ENCODE measurements around the gene XDH.

Gene XDH

GRCh38 chr2:31414601-31415241, at the start of gene XDH:
Gene XDH, minus strand, starts transcription at chr2:31414742. Its CDS starts 76 bp downstream, at chr2:31414666.
- no peak within 1 kb of the TSS for H3K4me3 ChIP-seq (ENCODE audit: low read depth, low read length)

- H3K4me3 ChIP-seq (ENCODE audit: low read depth, low read length), result no peak overlapping the region
Observed at GRCh38 chr2:31457651-31458050, 43.1 kb upstream of the XDH start.

- H3K4me3 ChIP-seq (ENCODE audit: low read depth, low read length), result no peak overlapping the region
Observed at GRCh38 chr2:31446848-31447247, 32.3 kb upstream of the XDH start.

DNA sequence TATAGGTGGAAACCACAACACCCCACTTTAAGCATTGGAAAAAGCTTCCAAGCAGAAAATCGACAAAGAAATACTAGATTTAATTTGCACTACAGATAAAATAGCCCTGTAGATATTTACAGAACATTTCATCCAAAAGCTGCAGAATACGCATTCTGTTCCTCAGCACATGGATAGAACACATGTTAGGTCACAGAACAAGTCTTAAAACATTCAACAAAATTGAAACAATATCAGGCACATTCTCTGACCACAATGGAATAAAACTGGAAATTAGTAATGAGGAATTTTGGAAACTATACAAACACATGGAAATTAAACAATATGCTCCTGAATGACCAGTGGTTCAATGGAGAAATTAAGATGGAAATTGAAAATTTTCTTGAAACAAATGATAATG, 27.8 kb upstream of the XDH start:
- H3K4me3 ChIP-seq (ENCODE audit: low read depth, low read length), result no peak overlapping the region

DNA sequence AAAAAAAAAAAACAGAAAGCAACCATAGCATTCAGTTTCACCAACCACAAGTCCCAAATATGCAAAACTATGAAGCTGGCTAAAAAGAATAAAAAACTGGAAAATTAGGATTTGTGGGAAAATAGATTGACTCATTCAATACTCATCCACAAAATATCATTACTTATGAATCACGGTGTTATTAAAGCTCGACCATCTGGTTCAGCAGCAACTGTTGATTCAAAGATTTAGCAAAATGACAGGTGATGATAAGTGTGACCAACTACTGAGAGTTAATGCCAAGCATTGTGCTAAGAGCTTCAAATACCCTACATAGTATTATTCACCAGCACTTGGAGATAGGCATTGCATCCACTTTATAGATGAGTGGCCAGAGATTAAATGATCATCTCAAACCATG, 26.2 kb upstream of the XDH start:
- no peak overlapping the region for H3K4me3 ChIP-seq (ENCODE audit: low read depth, low read length)

DNA sequence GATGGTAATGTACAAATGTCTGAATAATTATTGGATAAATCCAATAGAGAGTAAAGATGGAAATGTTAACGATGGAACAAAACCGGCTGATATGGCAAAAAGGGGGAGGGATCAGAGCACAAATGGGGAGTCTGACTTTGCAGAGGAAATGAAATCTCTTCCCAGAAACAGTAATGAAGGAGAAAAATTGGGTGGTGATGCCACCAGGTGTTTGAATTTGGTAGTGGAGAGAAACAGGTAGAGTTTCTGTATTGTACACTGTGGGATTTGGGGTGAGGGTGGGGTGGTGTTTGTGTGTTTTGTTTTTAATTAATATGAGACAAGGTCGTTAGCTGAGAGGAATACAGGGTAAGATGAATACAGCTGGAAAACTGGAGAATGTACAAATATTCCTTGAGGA, 20.4 kb upstream of the XDH start:
- H3K4me3 ChIP-seq (ENCODE audit: low read depth, low read length), result no peak overlapping the region

DNA sequence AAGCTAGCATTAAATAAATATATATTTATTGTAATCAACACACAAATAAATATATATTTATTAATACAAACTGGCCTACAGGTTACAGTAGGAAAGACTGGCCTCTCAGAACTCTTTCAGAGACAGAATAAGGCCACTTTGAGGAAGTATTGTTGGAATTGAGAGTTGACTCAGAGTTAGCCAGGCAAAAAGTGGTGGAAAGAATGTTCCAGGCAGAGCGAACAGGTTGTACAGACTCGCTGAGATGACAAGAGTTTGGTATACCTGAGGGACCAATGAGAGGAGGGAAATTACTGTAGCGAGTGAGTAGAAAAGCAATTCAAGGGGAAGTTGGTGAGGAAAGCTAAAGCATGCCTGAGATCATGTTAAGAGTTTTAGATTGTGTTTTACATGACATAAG, 19.0 kb upstream of the XDH start:
- H3K4me3 ChIP-seq (ENCODE audit: low read depth, low read length), result no peak overlapping the region

GRCh38 chr2:31430439-31431165, 16.1 kb upstream of the XDH start:
- no peak overlapping the region for H3K4me3 ChIP-seq (ENCODE audit: low read depth, low read length)

DNA sequence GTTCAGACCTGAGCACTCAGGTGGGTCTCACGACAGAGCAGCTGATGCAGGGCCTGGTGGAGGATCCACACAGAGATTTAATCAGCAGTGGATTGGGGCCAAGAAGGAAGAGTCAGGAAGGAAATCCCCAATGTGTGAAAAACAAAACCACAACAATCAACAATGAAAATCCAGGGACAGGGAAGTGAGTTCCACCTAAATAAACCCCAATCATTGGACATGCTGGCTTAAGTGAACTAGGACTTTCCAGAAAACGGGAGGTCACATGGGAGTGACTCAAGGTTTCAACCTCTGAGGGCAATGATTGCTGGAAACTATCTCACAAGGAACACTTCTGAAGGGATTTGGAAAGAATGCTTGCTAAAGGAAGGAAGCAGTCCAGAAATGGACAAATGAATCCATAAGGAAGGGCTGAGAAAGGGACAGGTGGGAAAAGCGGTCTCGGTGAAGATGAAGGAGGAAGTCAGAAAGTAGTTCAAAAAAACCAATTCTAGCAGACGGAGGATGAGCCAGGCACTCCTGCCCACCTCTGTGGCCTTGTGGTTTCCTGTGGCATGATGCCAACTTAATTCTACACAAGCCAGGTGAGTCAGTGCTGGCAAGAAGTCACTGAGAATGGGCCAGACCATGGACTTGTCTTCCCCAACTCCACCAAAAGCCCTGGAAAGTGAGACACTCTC, 15.4 kb upstream of the XDH start:
- H3K4me3 ChIP-seq (ENCODE audit: low read depth, low read length), result no peak overlapping the region

DNA sequence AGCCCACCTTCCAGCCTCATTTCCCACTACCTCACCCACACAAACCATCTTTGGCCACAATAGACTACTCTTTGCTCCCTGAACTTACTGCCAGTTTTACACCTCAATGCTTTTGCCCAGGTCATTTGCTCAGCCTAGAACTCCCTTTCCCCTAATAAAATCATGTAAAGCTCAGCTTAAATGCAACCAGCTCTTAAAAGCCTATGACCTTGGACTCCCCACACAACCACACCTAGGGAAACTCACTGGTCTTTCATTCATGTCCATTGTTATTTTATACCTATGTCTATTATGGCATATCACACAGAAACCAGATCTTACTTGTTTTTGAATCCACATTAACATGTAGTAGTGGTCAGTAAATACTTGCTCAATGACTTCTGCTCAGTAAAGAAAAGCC, 14.5 kb upstream of the XDH start:
- H3K4me3 ChIP-seq (ENCODE audit: low read depth, low read length), result no peak overlapping the region

GRCh38 chr2:31428001-31428418, 13.5 kb upstream of the XDH start:
- no peak overlapping the region for H3K4me3 ChIP-seq (ENCODE audit: low read depth, low read length)

GRCh38 chr2:31426096-31426495, 11.6 kb upstream of the XDH start:
- no peak overlapping the region for H3K4me3 ChIP-seq (ENCODE audit: low read depth, low read length)

DNA sequence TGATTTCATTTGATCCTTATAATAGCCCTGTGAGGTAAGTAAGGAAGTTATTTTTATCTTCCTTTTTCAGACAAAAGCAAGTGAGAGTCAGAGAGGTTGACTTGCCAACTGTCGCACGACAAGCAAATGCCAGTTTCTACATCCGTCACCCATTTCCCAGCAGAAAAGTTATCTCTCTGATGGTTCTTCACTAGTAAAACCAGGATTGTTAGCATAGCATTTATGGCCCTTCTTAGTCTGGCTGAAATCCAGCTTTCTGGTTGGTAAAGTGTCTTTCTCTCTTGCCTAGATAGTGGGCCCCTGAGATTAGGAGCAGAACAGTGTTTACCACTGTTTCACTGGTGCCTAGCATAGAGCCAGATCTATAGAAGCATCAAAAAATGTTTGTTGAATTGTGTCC, 7.1 kb upstream of the XDH start:
- no peak overlapping the region for H3K4me3 ChIP-seq (ENCODE audit: low read depth, low read length)

DNA sequence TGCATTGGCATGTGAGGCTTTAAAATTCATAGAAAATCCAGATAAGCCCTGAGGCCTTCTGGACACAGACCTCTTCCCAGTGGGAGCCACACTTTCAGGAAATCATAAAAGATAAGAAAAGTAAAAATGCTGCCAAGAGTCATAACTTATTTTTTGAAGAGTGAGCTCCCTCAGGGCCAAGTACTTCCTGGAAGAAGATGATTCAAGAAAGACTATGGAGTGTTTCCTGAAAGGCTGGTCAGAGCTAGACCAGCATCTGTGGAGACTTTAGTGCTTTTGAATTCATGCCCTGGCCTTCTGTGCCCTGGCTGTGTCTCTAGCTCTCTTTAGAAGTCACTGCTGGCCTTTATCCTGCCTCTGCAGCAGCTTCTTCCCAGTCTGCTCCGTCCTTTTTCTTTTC, 6.4 kb upstream of the XDH start:
- H3K4me3 ChIP-seq (ENCODE audit: low read depth, low read length), result no peak overlapping the region

DNA sequence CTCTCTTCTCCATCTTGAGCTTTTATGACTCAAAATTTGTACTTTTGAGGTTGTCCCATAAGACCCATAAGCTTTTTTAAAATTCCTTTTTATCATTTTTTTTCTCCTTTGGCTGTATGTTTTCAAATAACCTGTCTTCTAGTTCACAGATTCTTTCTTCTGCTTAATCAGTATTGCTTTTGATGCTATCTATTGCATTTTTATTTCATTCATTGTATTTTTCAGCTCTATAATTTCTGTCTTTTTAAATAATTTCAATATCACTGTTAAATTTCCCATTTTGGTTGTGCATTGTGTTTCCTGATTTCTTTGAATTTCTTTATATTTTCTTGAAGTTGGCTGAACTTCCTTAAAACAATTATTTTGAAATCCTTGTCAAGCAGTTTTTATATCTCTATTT, 4.8 kb upstream of the XDH start:
- H3K4me3 ChIP-seq (ENCODE audit: low read depth, low read length), result no peak overlapping the region

DNA sequence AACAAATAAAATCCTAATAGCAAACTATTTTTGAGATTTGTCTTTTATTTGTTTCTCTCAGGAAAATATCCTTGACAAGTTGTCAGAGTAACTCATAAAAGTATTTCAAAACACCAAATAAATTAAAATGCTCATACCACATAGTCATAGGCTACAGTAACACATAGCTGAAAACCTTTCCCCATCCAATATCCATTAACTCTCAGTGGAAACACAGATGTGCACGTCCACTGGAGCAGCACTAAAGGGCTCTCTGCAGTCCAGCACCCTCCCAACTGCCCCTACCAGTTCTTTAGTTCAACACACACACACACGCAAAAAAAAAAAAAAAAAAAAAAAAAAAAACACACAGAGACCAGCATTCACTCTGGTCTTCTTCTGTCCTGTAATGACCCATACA, 879 bp upstream of the XDH start:
- H3K4me3 ChIP-seq (ENCODE audit: low read depth, low read length), result no peak overlapping the region

DNA sequence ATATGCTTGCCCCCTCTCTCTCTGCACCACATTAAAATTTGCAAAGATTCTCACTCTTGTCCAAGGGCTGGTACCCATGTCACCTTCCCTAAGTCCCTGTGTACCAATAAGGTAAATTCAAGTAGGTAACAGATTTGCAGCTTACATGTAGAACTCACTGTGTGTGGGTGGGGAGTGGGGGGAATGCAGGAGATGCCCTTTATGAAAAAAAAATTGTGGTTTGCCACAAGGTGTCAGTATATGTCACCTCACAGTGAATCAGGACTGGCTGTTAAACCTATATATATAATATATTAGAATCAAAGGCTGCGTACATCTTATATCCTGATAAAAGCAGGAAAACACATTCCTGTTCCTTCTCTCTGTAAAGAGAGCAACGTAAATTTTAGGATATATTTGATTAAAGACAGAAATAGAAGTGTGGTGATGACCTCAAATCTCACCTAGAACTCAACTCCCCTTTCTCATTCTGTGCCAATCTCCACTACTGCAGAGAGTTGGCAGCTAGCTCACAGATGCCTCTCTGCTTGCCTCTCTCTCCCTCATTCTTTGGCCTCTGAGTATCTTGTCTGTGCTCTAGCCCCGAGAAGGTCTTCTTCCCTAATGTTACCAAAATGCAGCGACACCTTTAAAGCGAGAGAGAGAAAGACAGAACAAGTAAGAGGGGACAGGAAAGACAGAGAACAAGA, 536 bp downstream of the XDH start:
- no peak overlapping the region for H3K4me3 ChIP-seq (ENCODE audit: low read depth, low read length)

DNA sequence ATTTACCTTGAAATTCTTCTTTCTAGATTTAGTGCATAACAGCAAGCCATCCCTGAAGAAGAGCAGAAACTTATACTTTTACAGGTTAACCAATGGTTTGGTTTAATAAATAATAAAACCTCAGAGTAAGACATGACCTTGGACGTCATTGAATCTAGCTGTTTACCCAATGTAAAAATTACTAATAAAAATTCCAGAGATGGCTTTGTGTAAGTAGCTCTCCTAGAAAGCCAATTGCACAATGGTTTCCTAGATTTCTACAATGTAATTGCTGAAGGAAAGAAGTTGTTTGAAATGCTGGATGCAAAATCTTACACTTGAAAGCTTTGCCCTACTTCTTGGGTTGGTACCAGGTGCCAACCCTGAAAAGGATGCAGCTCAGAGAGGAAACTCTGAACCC, 1.5 kb downstream of the XDH start:
- no peak overlapping the region for H3K4me3 ChIP-seq (ENCODE audit: low read depth, low read length)

- H3K4me3 ChIP-seq (ENCODE audit: low read depth, low read length), result no peak overlapping the region
Observed at GRCh38 chr2:31411771-31412170, 2.8 kb downstream of the XDH start.

- H3K4me3 ChIP-seq (ENCODE audit: low read depth, low read length), result no peak overlapping the region
Observed at GRCh38 chr2:31406593-31407385, 7.8 kb downstream of the XDH start.

DNA sequence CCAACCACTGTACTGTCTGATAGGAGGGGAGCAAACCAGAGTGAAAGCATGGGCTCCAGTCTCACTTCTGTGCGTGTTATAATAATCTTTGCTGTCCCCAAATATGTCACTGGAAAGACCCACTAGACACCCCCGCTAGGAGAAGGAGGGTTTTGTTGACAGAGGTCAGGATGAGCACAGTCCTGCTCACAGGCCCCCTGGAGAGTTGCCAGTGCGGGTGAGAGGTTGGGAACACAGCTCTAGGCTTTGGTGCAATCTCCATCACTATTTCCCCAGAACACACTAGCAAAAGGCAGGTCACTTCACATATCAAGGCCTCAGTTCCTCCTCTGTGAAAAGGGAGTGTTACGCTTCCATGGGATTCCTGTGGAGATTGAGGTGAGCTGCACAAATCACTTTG, 9.7 kb downstream of the XDH start:
- no peak overlapping the region for H3K4me3 ChIP-seq (ENCODE audit: low read depth, low read length)

Data from iPS-11a (cell line).